Measurements from ENCODE around the gene CACNG5.

Gene CACNG5, protein sequence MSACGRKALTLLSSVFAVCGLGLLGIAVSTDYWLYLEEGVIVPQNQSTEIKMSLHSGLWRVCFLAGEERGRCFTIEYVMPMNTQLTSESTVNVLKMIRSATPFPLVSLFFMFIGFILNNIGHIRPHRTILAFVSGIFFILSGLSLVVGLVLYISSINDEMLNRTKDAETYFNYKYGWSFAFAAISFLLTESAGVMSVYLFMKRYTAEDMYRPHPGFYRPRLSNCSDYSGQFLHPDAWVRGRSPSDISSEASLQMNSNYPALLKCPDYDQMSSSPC

DNA sequence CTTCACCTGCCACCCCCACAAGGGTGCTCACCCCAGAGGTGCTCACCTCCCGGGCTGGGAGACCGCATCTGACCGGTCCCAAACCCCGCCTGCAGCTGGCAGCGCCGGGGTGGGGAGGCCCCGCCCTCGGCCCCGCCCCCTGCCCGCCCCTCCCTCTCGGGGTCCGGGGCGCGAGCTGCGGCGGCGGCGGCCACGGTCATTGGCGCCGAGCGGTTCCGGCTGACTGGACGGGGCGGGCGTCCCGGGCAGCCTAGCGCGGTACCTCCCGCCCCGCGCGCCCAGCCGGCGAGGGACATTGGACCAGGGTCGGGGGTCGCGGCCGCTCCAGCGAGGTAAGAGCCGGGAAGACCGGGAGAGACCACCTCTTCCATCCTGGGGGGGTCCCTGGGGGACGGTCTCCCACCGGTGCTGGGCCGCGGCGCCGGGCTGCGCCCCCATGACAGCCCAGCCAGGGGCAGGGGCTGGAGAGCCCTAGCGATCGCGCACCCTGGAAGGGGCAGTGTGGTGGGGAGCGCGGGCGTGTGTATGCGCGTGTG lies at the start of gene CACNG5:
Gene CACNG5 (plus strand): TSS at position 199 of the 536 bp plus-strand sequence. CDS start 42,216 bp downstream, outside the sequence.
- DNase-seq (ENCODE audit: low spot score) = peak; percentile 32

DNA sequence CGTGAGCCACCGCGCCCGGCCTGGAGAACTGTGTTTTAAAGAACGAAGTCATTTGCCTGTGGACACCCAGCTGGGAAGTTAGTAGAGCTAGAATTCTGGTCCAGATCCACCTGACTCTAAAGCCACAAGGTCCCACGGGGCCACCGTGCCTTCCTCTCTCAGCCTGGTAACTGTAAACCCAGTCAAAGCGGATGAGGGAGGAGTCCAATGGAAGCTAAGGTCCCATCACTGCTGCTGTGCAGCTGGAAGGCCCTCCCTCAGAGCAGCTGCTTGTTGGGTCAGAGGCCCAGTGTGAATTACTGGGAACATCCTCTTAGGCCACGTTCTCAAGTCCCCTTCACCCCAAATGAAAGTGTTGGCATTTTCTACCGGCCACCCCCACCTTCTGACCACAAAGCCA lies 48.8 kb upstream of the CACNG5 start:
- DNase-seq (ENCODE audit: low spot score) = no peak

DNA sequence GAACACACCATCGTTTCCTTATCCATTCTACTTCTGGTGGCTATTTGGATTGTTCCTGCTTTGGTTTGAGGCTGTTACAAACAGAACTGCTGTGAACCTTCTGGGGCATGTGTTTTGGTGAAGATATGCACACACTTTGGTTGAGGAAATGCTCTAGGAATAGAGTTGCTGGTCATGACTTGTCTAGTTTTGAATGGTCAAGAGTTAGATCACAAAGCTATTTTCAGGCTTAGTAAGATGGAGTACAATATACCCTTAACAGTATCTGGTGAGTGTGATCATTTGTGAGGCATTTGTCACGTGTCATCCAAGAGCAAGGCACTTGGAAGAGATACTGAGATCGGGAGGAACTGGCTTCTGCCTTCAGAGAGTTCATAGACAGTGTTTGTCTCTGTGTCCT lies 47.0 kb upstream of the CACNG5 start:
- DNase-seq (ENCODE audit: low spot score) = no peak

DNA sequence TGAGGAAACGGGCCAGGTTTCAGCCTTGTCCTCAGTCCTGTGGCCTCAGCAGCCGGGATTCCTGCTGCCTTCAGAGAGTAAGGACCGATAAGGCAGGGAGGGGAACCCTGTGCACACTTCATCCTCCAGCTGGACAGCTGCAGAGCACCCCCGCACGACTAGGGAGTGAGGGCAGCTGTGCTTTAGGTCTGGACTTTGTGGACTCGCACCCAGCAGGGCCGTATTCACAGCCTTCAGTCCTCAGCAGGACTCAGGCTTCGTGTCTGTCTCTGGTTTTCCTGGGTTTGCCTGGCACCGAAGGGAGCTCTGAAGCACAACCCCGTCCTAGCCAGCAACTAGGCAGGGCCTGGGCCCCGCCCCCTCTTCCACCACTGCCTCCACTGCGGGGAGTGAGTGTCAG lies 45.8 kb upstream of the CACNG5 start:
- no peak for DNase-seq (ENCODE audit: low spot score)

DNA sequence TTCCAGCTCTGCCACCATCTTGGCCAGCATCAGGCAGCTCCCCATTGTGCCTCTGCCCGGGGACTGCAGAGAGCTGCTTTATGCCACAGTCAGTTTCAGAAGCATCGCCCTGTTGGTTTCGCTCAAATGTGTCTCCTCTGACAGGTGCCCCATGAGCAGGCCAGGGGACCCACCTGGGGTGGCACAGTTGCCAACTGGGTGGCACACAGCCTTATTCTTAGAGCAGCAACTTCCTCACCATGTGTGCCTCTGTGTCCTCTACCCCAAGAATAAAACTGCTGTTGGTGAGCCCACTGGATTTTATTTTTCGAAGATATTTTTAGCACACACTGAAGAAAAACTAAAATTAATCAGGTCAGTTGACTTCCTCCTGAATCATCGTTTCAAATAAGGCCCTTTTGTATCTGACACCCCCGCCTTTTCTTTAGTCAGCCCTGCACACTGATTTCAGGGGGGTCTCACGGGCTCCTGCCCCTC lies 44.9 kb upstream of the CACNG5 start:
- no peak for DNase-seq (ENCODE audit: low spot score)

DNA sequence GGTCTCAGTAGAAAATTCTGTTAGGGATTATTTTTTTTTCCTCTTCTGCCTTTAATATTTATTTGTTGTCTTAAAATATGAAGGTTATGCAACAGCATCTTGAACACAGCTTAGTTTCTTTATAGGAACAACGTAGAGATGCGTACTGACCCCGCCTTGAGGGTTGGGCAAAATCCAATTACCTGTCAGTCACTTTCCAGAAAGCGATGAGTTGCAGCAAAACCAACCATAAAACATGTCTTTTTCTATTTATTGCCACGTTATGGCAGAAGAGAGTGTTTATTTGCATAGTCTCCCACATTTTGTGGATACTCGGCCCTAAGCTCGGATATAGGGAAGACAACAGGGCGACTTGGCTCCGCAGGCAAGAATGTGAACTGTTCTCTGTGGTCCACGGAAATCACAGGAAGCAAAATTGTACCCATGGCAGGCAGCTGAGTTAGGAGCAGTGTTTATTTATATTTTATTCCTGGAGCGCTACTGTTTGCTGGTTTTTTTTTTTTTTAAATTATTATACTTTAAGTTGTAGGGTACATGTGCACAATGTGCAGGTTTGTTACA lies 44.3 kb upstream of the CACNG5 start:
- DNase-seq (ENCODE audit: low spot score) = no peak

DNA sequence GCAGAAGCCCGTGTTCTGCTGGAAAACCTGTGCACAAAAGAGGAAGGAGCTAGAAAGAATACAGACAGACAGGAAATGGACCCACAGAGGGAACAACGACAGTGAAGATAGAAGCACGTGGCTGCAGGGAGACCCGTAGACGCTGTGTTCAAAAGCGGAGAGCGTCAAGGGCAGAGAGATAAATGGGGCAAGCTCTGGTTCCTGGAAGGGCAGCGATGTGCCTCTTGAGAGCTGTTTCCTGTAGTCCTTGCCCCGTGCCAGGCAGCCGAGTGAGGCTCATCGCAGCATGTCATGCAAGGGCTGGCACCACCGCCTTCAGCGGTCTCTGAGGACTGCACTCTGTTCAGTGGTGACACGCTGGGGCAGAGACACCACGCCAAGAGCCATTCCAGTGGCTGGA lies 43.6 kb upstream of the CACNG5 start:
- no peak for DNase-seq (ENCODE audit: low spot score)

DNA sequence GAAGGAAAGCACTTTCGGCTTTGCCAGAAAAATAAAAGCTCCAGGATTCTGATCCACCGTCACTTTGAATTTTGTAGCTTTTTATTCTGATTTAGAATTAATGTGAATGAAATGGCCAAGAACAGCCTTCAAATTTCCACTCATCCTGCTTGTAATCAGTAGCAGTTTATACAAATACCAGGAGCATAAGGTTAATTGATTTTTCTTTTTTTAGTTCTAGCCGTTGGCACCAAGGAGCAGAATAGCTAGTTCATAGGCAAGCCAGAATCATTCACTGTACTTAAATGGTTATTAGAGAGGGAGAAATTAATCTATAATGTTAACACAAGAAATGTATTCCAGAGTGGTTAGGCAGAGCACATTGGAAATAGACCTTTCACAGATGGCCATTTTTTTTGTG lies 41.1 kb upstream of the CACNG5 start:
- DNase-seq (ENCODE audit: low spot score) = no peak

DNA sequence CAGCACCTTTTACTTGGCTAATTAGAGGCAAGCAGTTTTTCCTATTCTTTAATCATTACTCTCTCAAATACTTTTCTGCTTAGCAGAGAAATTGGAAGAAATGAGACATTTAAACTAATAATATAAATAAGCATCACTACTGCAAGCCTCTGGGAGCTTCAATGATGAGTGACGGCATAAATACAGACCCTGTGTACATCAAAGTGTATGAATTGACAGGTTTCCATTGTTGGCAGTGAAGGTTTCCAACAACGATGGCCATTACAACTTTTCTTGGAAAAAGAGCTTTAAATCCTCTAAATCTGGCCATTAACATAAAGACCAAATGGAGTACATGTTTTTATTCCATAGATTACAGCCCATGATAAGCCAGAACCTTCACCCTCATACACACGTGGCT lies 39.4 kb upstream of the CACNG5 start:
- DNase-seq (ENCODE audit: low spot score) = no peak

DNA sequence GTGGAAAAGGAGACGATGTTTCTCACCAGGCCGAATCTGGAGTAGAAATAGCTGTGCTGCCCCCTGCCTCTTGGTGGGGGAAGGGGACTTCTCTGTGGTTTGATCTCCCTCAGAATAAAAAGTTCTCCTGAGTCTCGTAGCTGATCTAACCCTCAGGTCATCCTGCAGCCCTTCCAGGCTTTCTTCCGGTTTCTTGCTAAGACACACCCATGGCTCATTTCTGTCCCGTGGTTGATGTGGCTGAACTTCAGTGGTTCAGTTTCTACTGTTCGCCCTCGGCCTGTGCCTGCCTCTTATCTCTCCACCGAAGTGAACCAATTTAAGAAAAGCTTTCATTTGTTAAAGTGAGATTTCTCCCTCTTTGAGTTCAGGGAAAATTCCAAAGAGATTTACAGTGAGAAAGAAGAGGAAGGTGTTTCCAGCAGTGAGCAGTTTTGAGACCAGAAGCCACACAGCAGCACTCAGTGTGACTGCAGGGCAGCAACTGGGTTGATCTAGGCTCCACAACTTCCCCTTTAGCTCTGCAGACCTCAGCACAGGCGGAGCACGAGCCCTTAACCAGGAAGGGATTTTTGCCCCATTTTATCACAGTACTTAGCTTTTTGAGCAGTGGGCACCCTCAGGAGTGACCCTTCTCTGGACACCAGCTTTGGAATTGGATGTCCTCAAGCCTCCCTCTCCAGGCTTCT lies 34.9 kb upstream of the CACNG5 start:
- DNase-seq (ENCODE audit: low spot score) = no peak

DNA sequence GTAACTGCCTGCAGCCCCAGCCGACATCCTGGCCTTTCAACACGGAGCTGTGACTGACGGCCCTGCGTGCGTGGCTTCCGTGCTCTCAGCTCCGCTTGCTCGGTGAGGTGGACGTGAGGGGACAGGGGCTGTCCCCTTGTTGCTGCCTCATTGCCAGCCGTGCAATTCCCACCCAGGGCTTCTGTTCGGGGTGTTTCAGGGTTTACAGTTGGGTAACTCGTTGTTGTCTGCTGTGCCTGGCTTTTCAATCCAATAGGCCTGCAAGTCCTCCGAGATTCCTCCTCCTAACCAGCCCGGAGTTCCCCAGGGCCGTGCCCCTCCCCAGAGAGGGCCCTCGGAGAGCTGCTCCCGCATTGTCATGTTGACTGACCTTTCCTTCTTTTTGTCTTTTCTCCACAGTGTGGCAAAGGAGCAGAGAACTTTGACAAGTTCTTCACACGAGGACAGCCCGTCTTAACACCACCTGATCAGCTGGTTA lies 31.4 kb upstream of the CACNG5 start:
- no peak for DNase-seq (ENCODE audit: low spot score)

DNA sequence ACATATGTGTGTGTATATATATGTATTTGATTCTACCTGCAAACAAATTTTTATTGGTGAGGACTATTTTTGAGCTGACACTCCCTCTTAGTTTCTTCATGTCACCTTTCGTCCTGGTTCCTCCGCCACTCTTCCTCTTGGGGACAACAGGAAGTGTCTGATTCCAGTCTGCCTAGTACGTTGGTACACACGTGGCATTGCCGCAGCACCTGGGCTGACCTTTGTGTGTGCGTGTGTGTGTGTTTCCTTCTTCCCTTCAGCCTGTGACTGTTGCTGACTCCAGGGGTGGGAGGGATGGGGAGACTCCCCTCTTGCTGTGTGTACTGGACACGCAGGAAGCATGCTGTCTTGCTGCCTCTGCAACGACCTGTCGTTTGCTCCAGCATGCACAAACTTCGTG lies 29.4 kb upstream of the CACNG5 start:
- DNase-seq (ENCODE audit: low spot score) = no peak

DNA sequence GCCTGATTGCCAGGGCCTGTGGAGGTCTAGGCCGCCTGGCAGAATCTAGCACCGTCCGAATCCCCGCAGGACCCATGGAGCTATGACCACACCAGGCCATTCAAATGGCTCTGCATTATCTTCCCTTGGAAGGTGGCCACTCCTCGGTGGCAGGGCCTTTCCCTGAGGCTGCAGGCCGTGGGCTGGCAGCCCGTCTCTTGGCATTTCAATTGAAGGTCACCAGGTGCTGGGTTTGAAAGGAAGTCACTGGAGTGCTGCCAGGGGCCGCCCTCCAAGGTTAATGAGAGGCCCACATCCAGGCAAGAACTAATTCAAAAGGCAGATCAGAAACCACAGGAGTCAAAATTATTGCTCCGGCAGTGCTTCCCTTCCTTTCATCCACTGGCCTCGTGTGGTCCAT lies 27.7 kb upstream of the CACNG5 start:
- no peak for DNase-seq (ENCODE audit: low spot score)

DNA sequence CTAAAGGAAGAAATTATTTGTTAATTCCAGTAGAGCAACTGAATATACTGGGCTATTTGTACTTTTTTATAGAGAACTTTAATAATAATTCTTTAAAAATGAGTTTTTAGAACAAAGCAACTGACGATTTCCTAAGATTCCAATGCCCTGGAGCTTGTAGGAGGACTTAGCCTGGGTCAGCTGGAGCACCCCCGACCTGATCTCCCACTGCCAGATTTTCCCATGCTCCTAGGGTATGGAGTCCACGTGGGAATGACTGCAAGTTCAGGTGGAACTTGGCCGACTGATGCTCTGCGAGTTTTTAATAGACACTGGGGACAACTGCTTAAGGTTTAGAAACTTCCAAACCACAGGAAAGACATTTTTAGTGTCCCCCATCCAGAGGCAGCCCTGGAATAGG lies 25.5 kb upstream of the CACNG5 start:
- DNase-seq (ENCODE audit: low spot score) = no peak

DNA sequence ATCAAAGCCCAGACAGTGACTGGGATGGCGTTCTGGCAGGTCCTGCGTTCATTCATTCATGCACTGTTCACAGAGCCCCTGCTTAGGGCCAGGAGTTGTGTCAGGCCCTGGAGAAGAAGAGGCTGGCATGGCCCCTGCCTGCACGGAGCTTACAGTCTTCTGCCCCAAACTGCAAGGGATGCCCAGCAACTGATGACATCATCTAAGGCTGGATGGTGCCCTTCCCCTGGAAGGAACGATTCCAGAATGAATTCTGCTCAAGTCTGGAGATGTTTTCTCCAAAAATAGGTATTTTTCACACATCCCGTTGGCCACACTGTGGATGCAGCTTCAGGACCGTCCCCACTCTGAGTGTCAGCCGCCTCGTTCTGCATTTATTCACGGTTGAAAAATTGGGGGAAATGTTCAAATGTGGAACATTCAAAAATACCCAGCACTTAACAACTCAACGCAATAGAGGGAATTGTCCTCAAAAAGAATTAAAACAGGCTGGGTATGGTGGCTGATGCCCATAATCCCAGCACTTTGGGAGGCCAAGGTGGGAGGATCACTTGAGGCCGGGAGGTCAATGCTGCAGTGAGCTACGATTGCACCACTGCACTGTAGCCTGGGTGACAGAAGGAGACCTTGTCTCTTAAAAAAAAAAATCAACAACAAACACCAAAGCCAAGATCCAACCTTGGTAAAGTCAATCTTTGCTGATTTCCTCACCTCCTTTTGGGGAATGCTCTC lies 23.8 kb upstream of the CACNG5 start:
- no peak for DNase-seq (ENCODE audit: low spot score)

DNA sequence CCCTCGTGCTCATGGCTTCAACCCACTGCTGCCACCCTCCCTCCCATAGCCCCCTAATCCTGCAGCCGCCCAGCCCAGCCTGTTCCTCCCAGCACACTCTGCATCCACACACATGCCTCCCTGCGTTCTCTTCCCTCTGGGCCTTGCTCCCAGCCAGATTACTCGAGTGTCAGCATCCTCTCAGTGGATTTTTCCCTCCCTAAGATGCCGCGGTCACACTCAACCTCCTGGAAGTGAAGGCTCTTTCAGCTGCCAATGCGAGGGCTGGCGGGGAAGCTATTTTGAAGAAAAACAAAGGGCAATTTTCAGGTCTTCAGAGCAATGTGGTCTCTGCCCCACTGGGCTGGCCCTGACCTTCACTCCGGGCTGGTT lies 23.2 kb upstream of the CACNG5 start:
- no peak for DNase-seq (ENCODE audit: low spot score)

DNA sequence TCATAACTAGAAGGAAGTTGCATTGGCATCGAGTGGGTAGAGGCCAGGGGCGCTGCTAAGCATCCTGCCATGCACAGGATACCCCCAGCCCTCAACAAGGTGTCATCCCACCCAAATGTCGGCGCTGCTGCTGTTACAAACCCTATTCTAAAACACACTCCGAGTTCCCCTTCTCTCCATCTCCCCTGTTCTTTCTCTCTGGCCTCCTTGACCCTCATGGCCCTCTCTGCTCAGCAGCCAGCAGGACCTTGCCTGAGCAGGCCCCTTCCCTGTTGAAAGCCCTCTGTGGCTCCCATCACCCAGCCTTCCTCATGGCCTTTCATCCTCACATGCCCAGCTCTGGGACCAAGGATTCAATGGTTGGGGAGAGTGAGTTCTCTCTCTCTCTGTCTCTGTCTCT lies 22.3 kb upstream of the CACNG5 start:
- no peak for DNase-seq (ENCODE audit: low spot score)

DNA sequence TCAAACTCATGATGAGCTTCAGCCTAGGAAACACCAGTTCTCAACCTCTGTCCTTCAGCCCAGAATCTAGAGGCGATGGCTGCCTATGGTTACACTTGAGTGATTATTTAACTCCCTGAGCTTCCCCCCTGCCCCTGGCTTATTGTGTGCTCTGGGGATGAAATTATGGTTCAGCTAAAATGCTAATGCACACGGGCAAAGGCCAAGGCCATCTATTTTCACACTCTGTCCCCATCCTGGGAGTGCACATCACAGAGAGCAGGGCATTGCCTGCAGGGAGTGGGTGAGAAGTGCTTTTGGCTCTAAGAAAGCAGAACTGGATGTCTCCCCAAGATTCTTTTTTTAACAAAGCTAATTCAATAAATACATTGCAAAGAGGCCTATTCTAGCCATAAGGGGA lies 21.6 kb upstream of the CACNG5 start:
- DNase-seq (ENCODE audit: low spot score) = no peak

DNA sequence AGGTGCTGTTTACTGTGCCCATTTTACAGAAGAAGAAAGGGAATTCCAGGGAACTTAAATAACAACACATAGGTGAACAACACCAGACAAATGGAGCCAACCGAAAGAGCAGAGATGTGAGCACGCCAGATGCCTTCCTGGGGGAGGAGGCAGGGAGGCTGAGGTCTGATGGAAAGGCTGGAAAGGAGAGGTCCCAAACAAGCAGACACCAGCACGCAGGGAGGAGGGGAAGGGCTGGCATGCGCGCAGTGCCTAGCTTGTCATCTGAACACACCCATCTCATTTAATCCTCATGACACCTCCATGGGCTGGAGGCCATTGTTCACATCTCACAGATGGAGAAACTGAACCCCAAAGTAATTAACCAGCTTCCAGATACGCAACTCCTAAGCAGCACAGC lies 20.9 kb upstream of the CACNG5 start:
- DNase-seq (ENCODE audit: low spot score) = no peak

DNA sequence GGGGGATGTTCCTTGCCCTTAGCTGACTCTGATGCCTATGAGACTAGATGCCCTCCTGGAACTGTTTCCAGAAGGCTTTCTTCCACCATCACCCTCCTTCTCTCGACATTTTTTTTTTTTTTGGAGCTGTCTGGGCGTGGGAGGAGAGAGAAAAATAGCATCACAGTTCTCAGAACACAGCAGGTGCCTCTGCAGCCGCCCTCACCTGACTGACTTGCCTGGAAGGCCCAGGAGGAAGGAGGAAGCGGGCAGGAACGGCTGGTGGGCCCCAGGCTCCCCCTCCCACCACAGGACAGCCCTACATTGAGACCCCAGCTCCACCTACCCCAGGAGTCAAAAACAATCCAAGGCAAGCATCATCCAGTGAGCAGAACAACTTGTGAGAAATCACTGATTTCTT lies 20.3 kb upstream of the CACNG5 start:
- no peak for DNase-seq (ENCODE audit: low spot score)

DNA sequence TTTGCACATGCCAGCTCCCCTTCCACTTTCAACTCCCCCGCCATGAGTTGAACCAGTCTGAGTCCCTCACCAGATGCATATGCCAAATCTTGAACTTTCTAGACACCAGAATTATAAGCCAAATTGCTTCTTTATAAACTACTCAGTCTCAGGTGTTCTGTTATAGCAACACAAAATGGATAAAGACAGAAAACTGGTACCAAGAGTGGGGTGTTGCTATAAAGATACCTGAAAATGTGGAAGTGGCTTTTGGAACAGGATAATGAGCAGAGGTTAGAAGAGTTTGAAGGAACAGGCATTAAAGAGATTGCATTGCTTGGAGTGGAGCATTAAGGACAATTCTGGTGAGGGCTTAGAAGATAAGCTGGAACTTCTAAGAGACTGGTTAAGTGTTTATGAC lies 17.2 kb upstream of the CACNG5 start:
- no peak for DNase-seq (ENCODE audit: low spot score)

DNA sequence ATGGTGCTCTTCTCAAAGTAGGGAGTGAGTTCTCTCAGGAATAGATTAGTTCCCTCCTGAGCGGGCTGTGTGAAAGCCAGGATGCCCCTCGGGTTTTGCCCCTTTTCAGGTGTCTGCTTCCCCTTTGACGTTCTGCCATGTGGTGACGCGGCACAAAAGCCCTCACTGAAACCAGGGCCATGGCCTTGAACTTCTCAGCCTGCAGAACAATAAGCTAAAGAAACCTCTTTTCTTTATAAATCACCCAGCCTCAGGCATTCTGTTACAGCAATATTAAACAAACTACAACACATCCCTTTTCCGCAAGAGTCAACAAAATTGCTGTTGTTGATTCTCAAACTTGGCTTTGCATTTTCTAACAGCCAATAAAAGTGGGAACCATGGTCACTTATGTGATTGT lies 15.5 kb upstream of the CACNG5 start:
- DNase-seq (ENCODE audit: low spot score) = no peak

DNA sequence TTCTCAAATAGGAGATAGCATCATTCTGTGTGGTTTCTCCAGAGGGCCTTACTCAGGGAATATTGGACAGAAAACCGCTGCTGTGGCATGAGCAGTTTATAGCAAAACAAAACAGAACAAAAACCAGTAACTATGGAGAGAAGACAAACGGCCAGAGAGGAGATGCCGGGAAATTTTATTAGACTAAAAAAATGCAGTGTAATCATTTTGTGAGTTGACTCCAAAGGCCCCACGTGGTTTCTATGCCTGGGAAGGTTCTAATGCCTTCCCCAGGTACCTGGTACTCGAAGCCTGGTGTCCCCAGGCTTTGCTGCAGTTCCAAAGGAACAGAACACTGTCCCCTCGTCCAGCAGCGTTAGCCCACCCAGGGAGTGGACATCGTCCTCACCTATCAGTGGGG lies 12.9 kb upstream of the CACNG5 start:
- DNase-seq (ENCODE audit: low spot score) = no peak

Data from AG08396 (cell line).